K562 (cell line): ENCODE measurements around the gene PBX4. TPM values are rescaled to one million over a fixed set of nuclear protein-coding genes. Genes with fewer than 3 reads are reported as not detected.
A peak's percentile ranks its signal among the peaks of the same experiment; 100 is the strongest.

Experiments used
- ATF3 ChIP-seq, 2 experiments: fragments of 450-650 bp in 1 of 2; sonication (generic) in 1 of 2; formaldehyde crosslinking in 1 of 2; IDR thresholded peaks in 1 of 2; conservative IDR thresholded peaks in 1 of 2; 2 replicates each; pipeline versions ENCODE4 v1.6.1 to v1.8.1; 2016 to 2023; ENCODE audit warnings: mild to moderate bottlenecking in 2 of 2, moderate library complexity in 2 of 2, inconsistent platforms in 1 of 2, missing genetic modification reagents in 1 of 2
- BHLHE40 ChIP-seq: IDR thresholded peaks from 2 replicates; pipeline ENCODE4 v1.6.1; 2011; ENCODE audit warnings: low read length, improper control_type of control experiment
- CBX3 ChIP-seq, 2 experiments: IDR thresholded peaks; 1 replicate in 1 of 2; 2 replicates in 1 of 2; pipeline ENCODE4 v1.6.1; 2012; ENCODE audit warnings: inconsistent platforms in 2 of 2, low read length in 2 of 2, borderline replicate concordance in 1 of 2, control low read depth in 1 of 2
- CXXC5 ChIP-seq: fragments of 250-450 bp; sonication (Bioruptor Pico); IDR thresholded peaks from 2 replicates; pipeline ENCODE4 v1.8.0; 2022; ENCODE audit warnings: inconsistent platforms, mild to moderate bottlenecking, moderate library complexity
- ETV5 ChIP-seq: sonication (generic); formaldehyde crosslinking; IDR thresholded peaks from 2 replicates; pipeline ENCODE4 v1.4.0; 2020; ENCODE audit warnings: low read depth, mild to moderate bottlenecking, missing genetic modification reagents
- FIP1L1 ChIP-seq: fragments of 200-400 bp; formaldehyde crosslinking; IDR thresholded peaks from 2 replicates; pipeline ENCODE4 v1.6.1; 2018; ENCODE audit warnings: mild to moderate bottlenecking, low read depth, low read length; ENCODE audit not compliant: poor library complexity, severe bottlenecking
- MAZ ChIP-seq, 2 experiments: fragments of 450-650 bp in 1 of 2; sonication (generic) in 1 of 2; formaldehyde crosslinking; IDR thresholded peaks in 1 of 2; conservative IDR thresholded peaks in 1 of 2; 2 replicates each; pipeline versions ENCODE4 v1.4.0 to v1.5.0; 2020; ENCODE audit warnings: mild to moderate bottlenecking in 1 of 2, missing genetic modification reagents in 1 of 2
- MBD2 ChIP-seq: sonication (generic); IDR thresholded peaks from 2 replicates; pipeline ENCODE4 v1.6.1; 2016; ENCODE audit warnings: low read depth, borderline replicate concordance
- NR4A1 ChIP-seq, 2 experiments: fragments of 250-450 bp in 1 of 2; fragments of 450-650 bp in 1 of 2; sonication (Bioruptor Pico) in 1 of 2; IDR thresholded peaks; 2 replicates each; pipeline versions ENCODE4 v1.4.0 to v1.6.1; 2016 to 2020; ENCODE audit warnings: mild to moderate bottlenecking in 2 of 2, missing compliant biosample characterization in 1 of 2, missing genetic modification characterization in 1 of 2, moderate library complexity in 1 of 2
- SOX6 ChIP-seq: fragments of 450-650 bp; IDR thresholded peaks from 2 replicates; pipeline ENCODE4 v1.6.1; 2014; ENCODE audit warnings: mild to moderate bottlenecking
- SUPT5H ChIP-seq: fragments of 450-650 bp; IDR thresholded peaks from 2 replicates; pipeline ENCODE4 v1.6.1; 2016
- TAF9B ChIP-seq: fragments of 450-650 bp; IDR thresholded peaks from 2 replicates; pipeline ENCODE4 v1.6.1; 2018; ENCODE audit warnings: mild to moderate bottlenecking; ENCODE audit not compliant: partially characterized antibody
- TFAM ChIP-seq: fragments of 250-450 bp; sonication (Bioruptor Pico); conservative IDR thresholded peaks from 2 replicates; pipeline ENCODE4 v1.5.0; 2021; ENCODE audit warnings: mild to moderate bottlenecking, moderate library complexity
- THRAP3 ChIP-seq: fragments of 450-650 bp; IDR thresholded peaks from 2 replicates; pipeline ENCODE4 v1.6.1; 2016; ENCODE audit warnings: mild to moderate bottlenecking, inconsistent platforms, borderline replicate concordance
- U2AF2 ChIP-seq: fragments of 200-400 bp; formaldehyde crosslinking; optimal IDR thresholded peaks from 2 replicates; pipeline ENCODE3; 2017; ENCODE audit warnings: low read depth, mild to moderate bottlenecking, low read length
- ZBTB17 ChIP-seq: fragments of 450-650 bp; formaldehyde crosslinking; IDR thresholded peaks from 2 replicates; pipeline ENCODE4 v1.4.0; 2020; ENCODE audit warnings: mild to moderate bottlenecking
- ZBTB26 ChIP-seq: fragments of 450-650 bp; formaldehyde crosslinking; IDR thresholded peaks from 2 replicates; pipeline ENCODE4 v1.4.0; 2022; ENCODE audit warnings: missing genetic modification characterization
- ZNF133 ChIP-seq: fragments of 250-450 bp; sonication (Bioruptor Pico); IDR thresholded peaks from 2 replicates; pipeline ENCODE4 v1.4.0; 2020; ENCODE audit warnings: mild to moderate bottlenecking
- ZNF512 ChIP-seq: IDR thresholded peaks from 2 replicates; pipeline ENCODE4 v1.6.1; 2016; ENCODE audit warnings: missing genetic modification characterization, missing compliant biosample characterization
- ZNF584 ChIP-seq: fragments of 200-800 bp; sonication (Bioruptor generic); IDR thresholded peaks from 2 replicates; pipeline ENCODE4 v1.6.1; 2016; ENCODE audit warnings: low read depth, mild to moderate bottlenecking, missing genetic modification characterization, missing compliant biosample characterization
- polyA plus RNA-seq, 8 experiments: library from polyadenylated mRNA; depleted of rRNA in 4 of 8; stranded (reverse) in 5 of 8; unstranded in 3 of 8; fragments of >200 nt; fragmentation: Nextera tagmentation in 2 of 8; fragmentation: Illumina TruSeq in 1 of 8; extraction: Ambion mirVana in 2 of 8; extraction: Trizol in 1 of 8; gene quantifications; 2 replicates each; pipeline versions ENCODE4 v1.2.1 to v1.2.3, GENCODE V29; 2011 to 2014; ENCODE audit warnings: inconsistent platforms in 1 of 8, missing spikeins in 1 of 8
- total RNA-seq, 7 experiments: library from RNA; depleted of rRNA in 6 of 7; stranded (reverse); fragments of >200 nt in 6 of 7; fragmentation: Illumina TruSeq in 2 of 7; extraction: Trizol in 2 of 7; gene quantifications; 2 replicates each; pipeline versions ENCODE4 v1.2.1 to v1.2.3, GENCODE V29; 2011 to 2021; ENCODE audit warnings: low replicate concordance in 1 of 7

Gene PBX4
- total and polyA plus RNA-seq, 9 of the 15 experiments (the other 6 are each of a cell fraction or from before 2014, with no cell fraction given) = 0.11 to 3.8 (median 1.6) TPM; not detected in 1

- TF ChIP-seq BHLHE40 (no peak; the same call in 1 of the 2 replicates), ZNF512 (no peak), SOX6 (peak; percentile 37; the same call in 1 of the 2 replicates), MBD2 (peak; percentile 80; the same call in 1 of the 2 replicates), CBX3 (IDR thresholded peaks at IDR 0.05; ENCODE audit: borderline replicate concordance in 1 of 2, low read length in 2 of 2) (peak in 1 of 2 experiments; percentile 27; a peak in 1 of 3 replicates), CXXC5 (CRISPR knock-in tag) (peak; percentile 63), FIP1L1 (peak; percentile 43), U2AF2 (no peak), NR4A1 (CRISPR knock-in tag; IDR thresholded peaks at IDR 0.05) (no peak), NR4A1 (tag; IDR thresholded peaks at IDR 0.05) (0 out of 2 replicates have a peak, but pooled peaks have one; percentile 32), TFAM (CRISPR knock-in tag) (no peak), ZBTB26 (no peak), SUPT5H (peak; percentile 87), ETV5 (CRISPR knock-in tag) (peak; percentile 93), ZNF584 (CRISPR knock-in tag) (no peak), MAZ (CRISPR knock-in tag; conservative IDR thresholded peaks at IDR 0.05 in 1 of 2, IDR thresholded peaks at IDR 0.05 in 1 of 2) (peak; percentile 55 to 67; a peak in 2 of 4 replicates), ZBTB17 (CRISPR knock-in tag) (0 out of 2 replicates have a peak, but pooled peaks have one; percentile 40), THRAP3 (no peak), TAF9B (peak; percentile 95), ATF3 (IDR thresholded peaks at IDR 0.05) (0 out of 2 replicates have a peak, but pooled peaks have one; percentile 6), ATF3 (CRISPR knock-in tag; conservative IDR thresholded peaks at IDR 0.05) (no peak), ZNF133 (CRISPR knock-in tag) (no peak)
These were observed 102.6 kb downstream of the PBX4 start, which contains the start of gene NDUFA13 (continued) for GRCh38 chr19:19515642-19516519.
